Endodermal cell (in vitro differentiated cells): ENCODE measurements around the gene VTI1A. TPM values are rescaled to one million over a fixed set of nuclear protein-coding genes. Genes with fewer than 3 reads are reported as not detected.

ENCODE experiments used
- DNase-seq: peaks from one replicate; pipeline ENCODE4 v3.0.0-alpha.2; 2017
- H3K27ac ChIP-seq: 2 replicates; pipeline ENCODE4 v1.5.1; 2013; ENCODE audit warnings: mild to moderate bottlenecking, low read depth, low read length, moderate library complexity
- H3K27me3 ChIP-seq: 2 replicates; pipeline ENCODE4 v1.6.1; 2013; ENCODE audit warnings: mild to moderate bottlenecking, low read length, moderate library complexity; ENCODE audit not compliant: insufficient read depth, control insufficient read depth, poor library complexity, severe bottlenecking
- H3K36me3 ChIP-seq: 2 replicates; pipeline ENCODE4 v1.7.0; 2013; ENCODE audit warnings: mild to moderate bottlenecking, low read length, moderate library complexity; ENCODE audit not compliant: control insufficient read depth, insufficient read depth
- H3K4me1 ChIP-seq: one replicate; pipeline ENCODE4 v1.7.0; 2013; ENCODE audit warnings: low read length; ENCODE audit not compliant: control insufficient read depth, insufficient read depth
- H3K4me3 ChIP-seq: 2 replicates; pipeline ENCODE4 v1.5.1; 2013; ENCODE audit warnings: mild to moderate bottlenecking, low read length, moderate library complexity
- H3K9ac ChIP-seq: 2 replicates; pipeline ENCODE4 v1.6.1; 2013; ENCODE audit warnings: mild to moderate bottlenecking, low read length, moderate library complexity; ENCODE audit not compliant: poor library complexity, severe bottlenecking; ENCODE audit errors: extremely low read depth
- H3K9me3 ChIP-seq: 2 replicates; pipeline ENCODE4 v1.6.1; 2013; ENCODE audit warnings: mild to moderate bottlenecking, low read length, moderate library complexity; ENCODE audit not compliant: control insufficient read depth
- H3K27ac Mint-ChIP-seq: 2 replicates; pipeline ENCODE4 v1.8.0; 2020; ENCODE audit warnings: mixed read lengths
- H3K27me3 Mint-ChIP-seq: 2 replicates; pipeline ENCODE4 v1.8.0; 2021; ENCODE audit warnings: mild to moderate bottlenecking, mixed read lengths; ENCODE audit not compliant: insufficient read depth
- H3K36me3 Mint-ChIP-seq: 2 replicates; pipeline ENCODE4 v1.8.0; 2020; ENCODE audit warnings: low read depth, mixed read lengths
- H3K4me1 Mint-ChIP-seq: 2 replicates; pipeline ENCODE4 v1.8.0; 2020; ENCODE audit warnings: mixed read lengths
- H3K4me3 Mint-ChIP-seq: 2 replicates; pipeline ENCODE4 v1.8.0; 2020; ENCODE audit warnings: mild to moderate bottlenecking, moderate library complexity, mixed read lengths
- H3K9me3 Mint-ChIP-seq: 2 replicates; pipeline ENCODE4 v1.8.0; 2020; ENCODE audit warnings: mild to moderate bottlenecking, mixed read lengths
- CTCF ChIP-seq: fragments of 200-600 bp; sonication (generic); conservative IDR thresholded peaks from 2 replicates; pipeline ENCODE4 v1.5.0; 2021; ENCODE audit warnings: antibody characterized with exemption, mild to moderate bottlenecking
- WGBS, 2 experiments: methylation state at CpG; one replicate each; pipeline versions ENCODE4 v1.1.5 to v1.1.7; 2013; ENCODE audit warnings: missing lambda C conversion rate in 2 of 2, mixed read lengths in 1 of 2; ENCODE audit not compliant: insufficient coverage in 1 of 2, insufficient read length in 1 of 2; 5-methylcytosine and 5-hydroxymethylcytosine counted together
- total RNA-seq, 2 donors: library from RNA; stranded (reverse); fragmentation: NEBNext Ultra II Directional in 1 of 2; extraction: Animal tissue kit (Norgen Biotek cat#: 25700) in 1 of 2; gene quantifications; 2 replicates in 1 of 2; 3 replicates in 1 of 2; pipeline ENCODE4 v1.2.1, GENCODE V29; 2021

The VTI1A gene
- total RNA-seq, 2 donors from 2014 or later = 27.0 to 29.9 TPM

GRCh38 chr10:112614586-112614985, 167.6 kb downstream of the VTI1A start:
- DNase-seq = no peak
- H3K27me3 ChIP-seq = no peaks in the 10 kb centered on the region
- no peak for TF ChIP-seq CTCF
- no peak overlapping the region for H3K4me3 Mint-ChIP-seq
- peaks cover 8% of the 10 kb centered on the region for H3K36me3 Mint-ChIP-seq
- H3K9ac ChIP-seq = no peak overlapping the region
- WGBS, 2 experiments = 100% methylated on average over 1 of the region's 1 CpG; no CpG with 5 or more reads in 1 of the 2 experiments
- no peaks in the 10 kb centered on the region for H3K4me1 Mint-ChIP-seq
- H3K27me3 Mint-ChIP-seq = no peaks in the 10 kb centered on the region
- no peaks in the 10 kb centered on the region for H3K36me3 ChIP-seq
- H3K27ac Mint-ChIP-seq = no peak overlapping the region
- H3K4me3 ChIP-seq = no peak overlapping the region
- no peaks in the 10 kb centered on the region for H3K4me1 ChIP-seq
- H3K27ac ChIP-seq = no peak overlapping the region
- H3K9me3 Mint-ChIP-seq = peaks cover 14% of the 10 kb centered on the region
- peaks cover 15% of the 10 kb centered on the region for H3K9me3 ChIP-seq

- no peak overlapping the region for H3K27ac ChIP-seq
- TF ChIP-seq CTCF = no peak
- no peak overlapping the region for H3K27ac Mint-ChIP-seq
- peaks cover 10% of the 10 kb centered on the region for H3K36me3 Mint-ChIP-seq
- no peaks in the 10 kb centered on the region for H3K27me3 Mint-ChIP-seq
- DNase-seq = no peak
- no peaks in the 10 kb centered on the region for H3K4me1 Mint-ChIP-seq
- WGBS, 2 experiments = 100% methylated on average over 1 of the region's 1 CpG; no CpG with 5 or more reads in 1 of the 2 experiments
- H3K4me3 ChIP-seq = no peak overlapping the region
- H3K4me3 Mint-ChIP-seq = no peak overlapping the region
- H3K9ac ChIP-seq = no peak overlapping the region
- H3K36me3 ChIP-seq = no peaks in the 10 kb centered on the region
- H3K27me3 ChIP-seq = no peaks in the 10 kb centered on the region
- peaks cover 15% of the 10 kb centered on the region for H3K9me3 ChIP-seq
- H3K4me1 ChIP-seq = no peaks in the 10 kb centered on the region
- peaks cover 14% of the 10 kb centered on the region for H3K9me3 Mint-ChIP-seq
Observed at GRCh38 chr10:112615269-112615668, 168.3 kb downstream of the VTI1A start.

GRCh38 chr10:112616647-112617046, 169.6 kb downstream of the VTI1A start:
- Histone ChIP-seq H3K4me3 (no peak overlapping the region), H3K9me3 (peaks cover 15% of the 10 kb centered on the region), H3K4me1 (no peaks in the 10 kb centered on the region), H3K9ac (no peak overlapping the region), H3K27ac (no peak overlapping the region), H3K27me3 (no peaks in the 10 kb centered on the region), H3K36me3 (no peaks in the 10 kb centered on the region)
- H3K36me3 Mint-ChIP-seq = peaks cover 10% of the 10 kb centered on the region
- H3K4me3 Mint-ChIP-seq = no peak overlapping the region
- no peak overlapping the region for H3K27ac Mint-ChIP-seq
- TF ChIP-seq CTCF = no peak
- no peak for DNase-seq
- H3K4me1 Mint-ChIP-seq = no peaks in the 10 kb centered on the region
- peaks cover 14% of the 10 kb centered on the region for H3K9me3 Mint-ChIP-seq
- H3K27me3 Mint-ChIP-seq = no peaks in the 10 kb centered on the region
